HG02943 (cell line): ENCODE data around the gene TMEM223.
"Not testable (repeated sequence)": the region's sequence is repeated elsewhere in the genome, so short reads cannot be mapped to it uniquely, and the experiment has no call there.

Experiments used
- ATAC-seq: cut with Tn5 transposase; IDR thresholded peaks from one replicate; pipeline ENCODE4 v1.9.1; 2021; ENCODE audit warnings: mild to moderate bottlenecking, low read depth, moderate library complexity; ENCODE audit not compliant: unreplicated experiment

TMEM223 gene

DNA sequence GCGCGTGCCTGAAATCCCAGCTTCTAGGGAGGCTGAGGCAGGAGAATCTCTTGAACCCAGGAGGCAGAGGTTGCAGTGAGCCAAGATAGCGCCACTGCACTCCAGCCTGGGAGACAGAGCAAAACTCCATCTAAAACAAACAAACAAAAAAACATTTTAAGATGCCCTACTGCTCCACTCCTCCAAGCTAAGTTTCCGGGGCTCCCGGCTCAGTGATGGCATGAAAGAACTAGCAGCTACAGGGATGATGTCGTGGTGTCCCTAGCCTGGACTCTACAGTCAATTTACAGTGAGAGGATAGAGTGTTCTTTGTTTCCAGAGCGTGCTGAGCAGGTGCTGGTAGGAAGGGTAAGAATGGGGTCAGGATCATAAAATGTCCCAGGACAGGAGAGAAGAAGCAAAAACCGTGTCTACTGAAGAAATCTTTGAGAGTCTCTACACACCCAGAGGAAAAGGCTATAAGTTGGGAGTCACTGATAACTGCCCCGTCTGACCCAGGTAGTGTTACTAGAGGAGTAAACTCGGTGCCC is 36.7 kb downstream of the TMEM223 start:
- ATAC-seq: no peak

DNA sequence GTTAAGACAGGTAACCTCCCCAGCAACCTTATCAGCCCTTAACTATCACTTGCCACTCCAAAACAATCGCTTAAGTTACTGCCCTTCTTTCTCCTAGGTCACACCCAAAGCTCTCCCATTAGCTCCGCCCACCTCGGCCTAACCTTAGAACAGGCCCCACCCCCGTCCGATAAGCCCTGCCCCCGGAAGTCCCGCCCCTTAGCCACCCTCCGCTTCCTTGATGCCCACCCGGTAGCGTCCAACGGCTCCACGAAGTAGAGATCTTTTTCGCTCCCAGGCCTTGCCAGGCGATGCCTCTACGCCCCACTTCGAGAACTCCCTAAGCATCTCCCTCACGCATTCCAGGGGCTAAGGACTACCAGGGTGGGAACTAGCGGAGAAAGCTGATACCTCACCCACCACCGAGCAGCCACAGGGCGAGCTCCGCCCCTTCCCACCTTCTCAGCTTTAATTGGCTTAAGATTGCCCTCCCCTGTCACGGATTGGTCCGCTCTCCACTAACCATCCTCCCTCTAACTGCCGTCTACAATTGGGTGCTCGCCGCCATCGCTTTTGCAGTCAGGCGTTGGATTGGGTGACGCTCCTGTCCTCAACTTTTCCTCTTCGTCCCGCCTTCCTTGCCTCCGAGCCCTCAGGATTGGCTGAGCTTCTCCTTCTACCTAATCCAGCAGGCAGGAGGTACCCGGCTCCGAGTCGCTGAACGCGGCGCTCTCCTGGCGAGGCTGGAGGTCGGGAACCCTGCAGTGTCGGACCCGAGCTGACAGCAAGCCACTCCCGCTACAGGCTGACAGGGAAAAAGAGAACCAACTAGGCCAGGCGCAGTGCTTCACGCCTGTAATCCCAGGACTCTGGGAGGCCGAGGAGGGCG is 37.8 kb downstream of the TMEM223 start, which contains the start of gene ZBTB3:
TSS of gene ZBTB3 (minus strand) at position 425 of the 868 bp plus-strand sequence. CDS start 496 bp downstream, outside the sequence.
- ATAC-seq: peak; percentile 93

DNA sequence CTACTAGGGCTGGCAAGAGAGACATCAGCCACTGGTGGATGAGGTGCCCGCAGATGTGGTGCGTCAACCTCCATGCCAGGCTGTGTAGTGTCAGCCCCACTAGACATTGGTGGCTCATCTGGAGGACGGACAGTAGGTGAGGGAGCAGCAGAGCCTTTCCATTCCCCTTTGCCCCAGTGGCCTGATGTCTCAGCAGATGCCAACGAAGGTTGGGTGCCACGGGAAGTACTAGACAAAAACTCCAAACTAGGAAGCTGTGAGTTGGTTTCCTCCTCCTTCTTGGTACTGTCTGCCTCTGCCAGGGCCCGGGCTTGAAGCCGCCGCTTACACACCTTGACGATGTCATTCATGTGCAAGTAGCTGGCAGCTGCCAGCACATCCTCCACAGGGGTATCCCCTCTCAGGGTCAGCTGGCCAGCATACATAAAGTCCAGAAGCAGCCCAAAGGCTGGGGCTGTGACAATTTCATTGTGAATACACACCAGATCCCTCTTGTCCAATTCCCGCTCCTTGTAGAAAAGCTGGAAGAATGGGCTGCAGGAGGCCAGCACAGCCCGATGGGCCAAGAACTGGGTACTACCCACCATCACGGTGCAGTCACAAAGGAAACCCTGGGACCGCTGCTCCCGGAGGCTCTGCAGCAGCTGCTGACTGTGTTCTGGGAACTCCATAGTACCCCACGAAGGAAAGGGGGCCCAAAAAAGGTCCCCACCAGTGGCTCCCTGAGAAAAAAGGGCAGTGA is 38.6 kb downstream of the TMEM223 start:
- ATAC-seq: no peak

DNA sequence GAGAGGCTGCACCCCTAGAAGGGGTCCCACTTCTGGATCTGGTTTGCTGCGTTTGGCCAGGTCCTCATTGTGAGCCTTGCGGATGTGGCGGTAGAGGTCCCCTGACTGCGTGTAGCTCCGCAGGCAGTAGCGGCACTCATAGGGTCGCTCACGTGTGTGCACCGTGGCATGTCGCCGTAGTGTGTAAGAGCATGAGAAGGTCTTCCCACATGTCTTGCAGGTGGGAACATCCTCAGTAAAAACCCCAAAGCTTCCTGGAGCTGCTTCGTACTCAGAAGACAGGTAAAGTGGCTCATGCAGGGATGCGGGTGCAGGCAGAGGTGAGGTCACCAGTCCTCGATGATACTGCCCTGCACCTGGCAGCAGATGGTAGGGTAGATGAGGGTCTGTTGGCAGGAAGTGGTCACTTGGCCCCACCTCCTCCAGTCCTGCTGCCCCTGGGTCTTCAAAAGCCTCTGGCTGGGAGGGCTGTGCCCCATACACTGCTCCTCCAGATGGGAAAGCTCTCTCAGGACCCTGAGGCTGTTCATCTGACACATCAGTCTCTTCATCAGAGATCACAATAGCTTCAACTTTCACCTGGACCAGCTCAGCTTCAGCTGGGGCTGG is 39.5 kb downstream of the TMEM223 start:
- no peak for ATAC-seq

DNA sequence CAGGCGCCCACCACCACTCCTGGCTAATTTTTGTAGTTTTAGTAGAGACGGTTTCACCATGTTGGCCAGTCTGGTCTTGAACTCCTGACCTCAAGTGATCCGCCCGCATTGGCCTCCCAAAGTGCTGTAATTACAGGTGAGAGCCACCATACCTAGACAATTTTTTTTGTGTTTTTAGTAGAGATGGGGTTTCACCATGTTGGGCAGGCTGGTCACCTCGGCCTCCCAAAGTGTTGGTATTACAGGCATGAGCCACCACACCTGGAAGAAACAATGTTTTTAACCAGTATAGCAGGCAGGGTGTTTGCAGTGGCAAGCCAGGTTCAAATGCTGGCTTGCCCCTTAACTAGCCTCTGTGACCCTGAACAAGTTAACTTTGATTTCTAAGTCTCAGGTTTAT is 41.9 kb downstream of the TMEM223 start:
- ATAC-seq: not testable (repeated sequence)

DNA sequence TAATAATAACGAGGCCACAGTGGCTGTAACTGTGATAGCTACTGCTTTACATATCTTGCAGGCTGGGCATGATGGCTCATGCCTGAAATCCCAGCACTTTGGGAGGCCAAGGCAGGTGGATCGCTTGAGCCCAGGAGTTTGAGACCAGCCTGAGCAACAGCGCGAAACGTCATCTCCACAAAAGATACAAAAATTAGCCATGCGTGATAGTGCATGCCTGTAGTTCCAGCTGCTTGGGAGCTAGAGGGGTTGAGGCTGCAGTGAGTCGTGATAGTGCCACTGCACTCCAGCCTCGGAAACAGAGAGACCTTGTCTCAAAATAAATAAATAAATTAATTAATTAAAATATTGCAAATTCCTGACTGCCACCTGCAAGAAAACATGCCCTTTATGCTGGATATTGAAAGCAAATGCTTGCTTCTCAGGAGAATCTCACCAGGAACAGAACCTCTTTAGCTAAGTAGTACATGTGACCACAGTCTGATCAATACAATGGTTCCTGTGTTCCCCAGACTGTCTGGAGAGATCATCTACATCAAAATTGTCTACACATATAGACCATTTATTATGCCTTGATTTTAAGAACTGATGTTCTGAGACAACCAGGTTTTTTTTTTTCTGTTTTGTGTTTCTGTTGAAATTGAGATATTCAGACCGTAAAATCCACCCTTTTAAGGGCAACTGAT is 44.2 kb downstream of the TMEM223 start:
- no peak for ATAC-seq
